MCF 10A (cell line): ENCODE results near the gene TMEM167A. TPM values are rescaled to one million over a fixed set of nuclear protein-coding genes. Genes with fewer than 3 reads are reported as not detected.

ENCODE experiments used
- BruUV-seq: library from RNA; stranded (reverse); fragments of 400-500 nt; replicated peaks from 2 replicates; lab custom pipeline; 2021; lab: Mats Ljungman, UMichigan
- CTCF ChIA-PET: fragments of 300-600 bp; sonication (Branson Sonifier 250); formaldehyde crosslinking; extraction: SDS; loops from one replicate; lab custom pipeline; 2021; ENCODE audit warnings: antibody characterized with exemption, inconsistent platforms; lab: Yijun Ruan, JAX
- POLR2A ChIA-PET: fragments of 300-600, 350-650 bp; sonication (Branson Sonifier 250); formaldehyde crosslinking; extraction: SDS; loops from one replicate; lab custom pipeline; 2020; ENCODE audit warnings: antibody characterized with exemption, inconsistent platforms; lab: Yijun Ruan, JAX
- DNase-seq: peaks from one replicate; pipeline ENCODE4 v3.0.0-alpha.2; 2018; ENCODE audit not compliant: unreplicated experiment
- H3K27ac Mint-ChIP-seq: one replicate; pipeline ENCODE4 v1.8.0; 2022; ENCODE audit warnings: mild to moderate bottlenecking, low read depth, mixed read lengths; ENCODE audit not compliant: unreplicated experiment
- H3K27me3 Mint-ChIP-seq: one replicate; pipeline ENCODE4 v1.8.0; 2022; ENCODE audit warnings: mixed read lengths; ENCODE audit not compliant: insufficient read depth, unreplicated experiment
- H3K36me3 Mint-ChIP-seq: one replicate; pipeline ENCODE4 v1.8.0; 2022; ENCODE audit warnings: mild to moderate bottlenecking, moderate library complexity, mixed read lengths; ENCODE audit not compliant: insufficient read depth, unreplicated experiment
- H3K4me1 Mint-ChIP-seq: one replicate; pipeline ENCODE4 v1.8.0; 2022; ENCODE audit warnings: mixed read lengths; ENCODE audit not compliant: insufficient read depth, unreplicated experiment
- H3K4me3 Mint-ChIP-seq: one replicate; pipeline ENCODE4 v1.8.0; 2022; ENCODE audit warnings: mild to moderate bottlenecking, moderate library complexity, mixed read lengths; ENCODE audit not compliant: unreplicated experiment
- H3K9me3 Mint-ChIP-seq: one replicate; pipeline ENCODE4 v1.8.0; 2022; ENCODE audit warnings: mixed read lengths; ENCODE audit not compliant: unreplicated experiment
- CTCF ChIP-seq: fragments of 200-600 bp; IDR thresholded peaks from one replicate; pipeline ENCODE4 v1.8.0; 2022; ENCODE audit warnings: antibody characterized with exemption, mild to moderate bottlenecking; ENCODE audit not compliant: unreplicated experiment
- intact Hi-C: fragments of 100-400 bp; cut with micrococcal nuclease; formaldehyde crosslinking; loops from 2 replicates; pipeline ENCODE4 v1.14.1; 2022
- total RNA-seq: library from RNA; stranded (reverse); gene quantifications from 2 replicates; pipeline ENCODE4 v1.2.3, GENCODE V29; 2022

The TMEM167A gene
- total RNA-seq, 1 experiment from 2014 or later = 84.1 TPM

- Mint-ChIP-seq H3K4me3 (no peak overlapping the region), H3K9me3 (no peaks in the 10 kb centered on the region), H3K4me1 (no peaks in the 10 kb centered on the region), H3K27me3 (no peaks in the 10 kb centered on the region), H3K36me3 (peaks cover 25% of the 10 kb centered on the region), H3K27ac (no peak overlapping the region)
- no TSS peak for BruUV-seq
- ChIA-PET CTCF (interaction anchor here (0.6 to 1.4 kb wide), 6 partner anchors 15 to 380 kb away, joined by 3 to 4 read pairs (median 3); no protein-coding TSS in a partner anchor), POLR2A (interaction anchor here (0.6 to 2.6 kb wide), 3 partner anchors 26 to 637 kb away, joined by 3 to 11 read pairs (median 3); partner anchors contain the start of genes TMEM167A and XRCC4)
- no peak for TF ChIP-seq CTCF
- intact Hi-C loops = loop anchor here (5.0 kb wide), 1 partner anchor 421 kb away; the partner anchor contains the start of gene VCAN
- no peak for DNase-seq
Measured at GRCh38 chr5:83050723-83051340, 26.4 kb downstream of the TMEM167A start.

GRCh38 chr5:83049370-83049885 lies 27.8 kb downstream of the TMEM167A start:
- TF ChIP-seq CTCF = no peak
- BruUV-seq = no TSS peak
- H3K27ac Mint-ChIP-seq = no peak overlapping the region
- H3K4me1 Mint-ChIP-seq = no peaks in the 10 kb centered on the region
- no peaks in the 10 kb centered on the region for H3K27me3 Mint-ChIP-seq
- intact Hi-C loops = no loop called here
- no peak overlapping the region for H3K4me3 Mint-ChIP-seq
- H3K9me3 Mint-ChIP-seq = no peaks in the 10 kb centered on the region
- POLR2A ChIA-PET = interaction anchor here (2.6 kb wide), 1 partner anchor 27 kb away, joined by 11 read pairs; the partner anchor contains the start of genes TMEM167A and XRCC4
- DNase-seq = no peak
- CTCF ChIA-PET = interaction anchor here (0.7 kb wide), 2 partner anchors 13 to 300 kb away, joined by 3 to 4 read pairs; no protein-coding TSS in a partner anchor
- peaks cover 13% of the 10 kb centered on the region for H3K36me3 Mint-ChIP-seq

- no TSS peak for BruUV-seq
- Mint-ChIP-seq H3K36me3 (peaks cover 13% of the 10 kb centered on the region), H3K4me1 (no peaks in the 10 kb centered on the region), H3K27me3 (no peaks in the 10 kb centered on the region), H3K9me3 (no peaks in the 10 kb centered on the region), H3K4me3 (no peak overlapping the region), H3K27ac (no peak overlapping the region)
- TF ChIP-seq CTCF = no peak
- intact Hi-C loops = no loop called here
- POLR2A ChIA-PET = no interaction called here
- CTCF ChIA-PET = interaction anchor here (0.6 to 1.1 kb wide), 3 partner anchors 13 to 515 kb away, joined by 3 to 5 read pairs (median 3); no protein-coding TSS in a partner anchor
- DNase-seq = no peak
Measured at GRCh38 chr5:83048811-83049210, 28.4 kb downstream of the TMEM167A start.

GRCh38 chr5:83048277-83048676 lies 28.9 kb downstream of the TMEM167A start:
- Mint-ChIP-seq H3K27ac (no peak overlapping the region), H3K27me3 (no peaks in the 10 kb centered on the region), H3K36me3 (peaks cover 13% of the 10 kb centered on the region), H3K4me1 (no peaks in the 10 kb centered on the region), H3K4me3 (no peak overlapping the region), H3K9me3 (no peaks in the 10 kb centered on the region)
- intact Hi-C loops = no loop called here
- no TSS peak for BruUV-seq
- TF ChIP-seq CTCF = no peak
- ChIA-PET POLR2A (no interaction called here), CTCF (interaction anchor here (0.7 to 1.1 kb wide), 2 partner anchors 12 to 404 kb away, joined by 3 read pairs; no protein-coding TSS in a partner anchor)
- no peak for DNase-seq
